ENCODE measurements around the gene RAMAC. TPM values are rescaled to one million over a fixed set of nuclear protein-coding genes. Genes with fewer than 3 reads are reported as not detected.
A peak's percentile ranks its signal among the peaks of the same experiment; 100 is the strongest.
"Not testable (repeated sequence)": the region's sequence is repeated elsewhere in the genome, so short reads cannot be mapped to it uniquely, and the experiment has no call there.

Gene RAMAC
- total RNA-seq, 1 donor: 35.0 TPM

DNA sequence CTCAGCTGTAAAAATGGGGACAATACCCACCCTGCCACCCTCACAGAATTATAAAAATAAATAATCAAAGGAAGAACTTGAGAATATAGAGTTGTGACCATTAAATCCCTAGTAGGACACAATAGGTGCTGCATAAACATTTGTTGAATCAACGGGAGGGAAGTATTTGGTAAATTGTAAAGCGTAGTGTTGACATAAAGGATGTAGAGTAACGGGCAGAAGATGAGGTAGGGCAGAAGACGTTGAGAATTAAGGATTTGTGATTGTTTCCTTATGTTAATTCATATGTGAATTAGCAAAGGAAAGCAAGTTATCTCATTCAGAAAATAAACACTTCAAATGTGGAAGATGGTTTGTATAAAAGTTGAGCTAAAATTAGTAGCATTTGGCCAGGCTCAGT is 7.1 kb downstream of the RAMAC start:
- TF ChIP-seq, protein P1, sequence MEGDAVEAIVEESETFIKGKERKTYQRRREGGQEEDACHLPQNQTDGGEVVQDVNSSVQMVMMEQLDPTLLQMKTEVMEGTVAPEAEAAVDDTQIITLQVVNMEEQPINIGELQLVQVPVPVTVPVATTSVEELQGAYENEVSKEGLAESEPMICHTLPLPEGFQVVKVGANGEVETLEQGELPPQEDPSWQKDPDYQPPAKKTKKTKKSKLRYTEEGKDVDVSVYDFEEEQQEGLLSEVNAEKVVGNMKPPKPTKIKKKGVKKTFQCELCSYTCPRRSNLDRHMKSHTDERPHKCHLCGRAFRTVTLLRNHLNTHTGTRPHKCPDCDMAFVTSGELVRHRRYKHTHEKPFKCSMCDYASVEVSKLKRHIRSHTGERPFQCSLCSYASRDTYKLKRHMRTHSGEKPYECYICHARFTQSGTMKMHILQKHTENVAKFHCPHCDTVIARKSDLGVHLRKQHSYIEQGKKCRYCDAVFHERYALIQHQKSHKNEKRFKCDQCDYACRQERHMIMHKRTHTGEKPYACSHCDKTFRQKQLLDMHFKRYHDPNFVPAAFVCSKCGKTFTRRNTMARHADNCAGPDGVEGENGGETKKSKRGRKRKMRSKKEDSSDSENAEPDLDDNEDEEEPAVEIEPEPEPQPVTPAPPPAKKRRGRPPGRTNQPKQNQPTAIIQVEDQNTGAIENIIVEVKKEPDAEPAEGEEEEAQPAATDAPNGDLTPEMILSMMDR (IDR thresholded peaks at IDR 0.05; ENCODE audit: insufficient read depth, low read depth, low read length): no peak
- no peak overlapping the region for H3K4me3 ChIP-seq (ENCODE audit: low read depth, low read length)
- no peak for DNase-seq (ENCODE audit: low read depth)

DNA sequence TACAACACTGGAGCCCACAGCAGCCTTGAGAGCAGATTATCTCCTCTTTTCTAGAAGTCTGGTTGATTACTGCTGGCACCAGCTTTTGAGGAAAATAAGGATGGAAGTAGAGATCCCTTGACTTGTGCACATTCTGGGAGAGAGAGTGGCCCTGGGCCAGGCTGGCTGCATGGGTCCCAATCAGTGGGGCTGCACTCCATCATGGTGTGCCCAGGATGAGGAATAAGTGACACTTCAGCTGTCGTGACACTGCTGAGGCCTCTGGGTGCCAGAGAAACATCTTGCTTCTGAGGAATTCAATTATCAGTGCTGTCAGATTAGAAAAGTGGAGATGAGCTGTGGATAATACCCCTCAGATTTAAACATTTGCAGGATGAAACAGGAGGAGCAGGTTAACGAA is 9.1 kb downstream of the RAMAC start:
- DNase-seq (ENCODE audit: low read depth): no peak
- TF ChIP-seq, protein P1 (IDR thresholded peaks at IDR 0.05; ENCODE audit: insufficient read depth, low read depth, low read length): no peak
- H3K4me3 ChIP-seq (ENCODE audit: low read depth, low read length): no peak overlapping the region

DNA sequence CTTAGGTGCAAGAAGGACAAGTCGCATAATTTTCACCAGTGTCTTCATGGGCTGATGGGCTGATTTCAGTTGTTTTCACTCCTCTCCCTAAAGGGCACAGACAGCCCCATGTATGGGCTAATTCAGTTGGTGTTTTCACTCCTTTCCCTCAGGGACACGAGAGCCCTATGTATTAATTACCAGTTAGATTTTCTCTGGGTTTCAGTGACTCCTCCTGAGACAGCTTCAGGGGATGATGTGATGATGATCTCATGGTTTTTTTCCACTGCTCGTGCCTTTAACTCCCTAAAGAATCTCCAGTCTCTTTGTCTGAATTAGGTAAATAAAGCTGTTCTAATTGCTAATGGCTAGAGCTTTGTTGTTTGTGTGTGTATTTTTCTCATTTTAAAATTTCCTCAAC is 9.9 kb downstream of the RAMAC start:
- peak; percentile 22 for DNase-seq (ENCODE audit: low read depth)
- H3K4me3 ChIP-seq (ENCODE audit: low read depth, low read length): no peak overlapping the region

DNA sequence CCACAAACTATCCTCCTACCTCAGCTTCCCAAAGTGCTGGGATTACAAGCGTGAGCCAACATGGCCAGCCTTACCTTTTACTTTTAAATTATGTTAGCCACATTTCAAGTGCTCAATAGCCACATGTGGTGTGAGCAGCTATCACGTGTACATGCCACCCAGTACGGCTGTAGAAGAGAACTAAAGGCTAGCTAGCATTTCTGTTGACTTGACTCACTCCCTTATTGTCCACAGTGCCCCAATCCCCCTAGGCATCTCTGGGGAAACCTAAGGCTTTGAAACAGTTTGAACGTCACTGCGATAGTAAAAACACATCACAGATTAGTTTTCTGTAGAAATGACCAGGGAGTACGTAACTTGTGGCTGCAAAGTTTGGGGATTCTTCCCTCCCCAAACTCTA is 13.4 kb downstream of the RAMAC start:
- DNase-seq (ENCODE audit: low read depth): no peak
- TF ChIP-seq, protein P1 (IDR thresholded peaks at IDR 0.05; ENCODE audit: insufficient read depth, low read depth, low read length): no peak
- no peak overlapping the region for H3K4me3 ChIP-seq (ENCODE audit: low read depth, low read length)

More for the DNA sequence above, 9.9 kb downstream of the RAMAC start:
- TF ChIP-seq, protein P1 (IDR thresholded peaks at IDR 0.05; ENCODE audit: insufficient read depth, low read depth, low read length): no peak

DNA sequence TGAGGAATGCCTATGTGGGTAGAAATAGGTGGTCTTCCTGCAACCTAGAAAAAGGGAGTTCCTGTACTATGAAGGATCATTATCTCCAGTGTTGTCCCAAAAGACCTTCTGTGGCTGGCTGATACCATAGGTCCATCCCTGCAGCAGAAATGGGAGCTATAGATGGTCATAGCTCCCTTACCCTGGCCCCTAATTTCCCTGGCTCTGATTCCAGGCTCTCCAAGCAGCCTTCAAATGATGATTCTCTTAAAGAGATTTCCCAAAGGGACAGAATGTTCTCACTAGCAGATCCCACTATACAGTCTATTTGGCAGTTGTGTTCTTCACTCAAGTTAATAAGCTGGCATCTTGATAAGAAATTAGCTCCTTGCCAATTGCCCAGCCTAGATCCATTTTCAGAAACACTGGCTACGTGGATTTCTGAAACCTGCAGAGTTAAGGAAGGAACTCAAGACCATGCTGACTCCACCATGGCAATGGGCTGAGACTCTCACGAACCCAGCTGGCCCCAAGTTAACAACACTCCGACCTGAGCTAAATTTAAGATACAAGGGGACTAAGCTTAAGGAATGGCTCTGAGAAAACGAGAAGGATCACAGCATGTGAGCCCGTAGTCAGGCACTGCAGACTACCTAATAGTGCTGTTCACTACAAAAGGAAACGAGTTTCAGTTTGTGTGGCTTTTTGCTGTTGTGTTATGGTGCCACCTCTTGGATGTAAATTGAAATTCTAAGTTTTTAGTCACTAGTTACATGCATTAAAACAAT is 14.1 kb downstream of the RAMAC start:
- TF ChIP-seq, protein P1 (IDR thresholded peaks at IDR 0.05; ENCODE audit: insufficient read depth, low read depth, low read length): peak; percentile 51
- H3K4me3 ChIP-seq (ENCODE audit: low read depth, low read length): peak overlapping the region; percentile 59
- DNase-seq (ENCODE audit: low read depth): peak; percentile 67

DNA sequence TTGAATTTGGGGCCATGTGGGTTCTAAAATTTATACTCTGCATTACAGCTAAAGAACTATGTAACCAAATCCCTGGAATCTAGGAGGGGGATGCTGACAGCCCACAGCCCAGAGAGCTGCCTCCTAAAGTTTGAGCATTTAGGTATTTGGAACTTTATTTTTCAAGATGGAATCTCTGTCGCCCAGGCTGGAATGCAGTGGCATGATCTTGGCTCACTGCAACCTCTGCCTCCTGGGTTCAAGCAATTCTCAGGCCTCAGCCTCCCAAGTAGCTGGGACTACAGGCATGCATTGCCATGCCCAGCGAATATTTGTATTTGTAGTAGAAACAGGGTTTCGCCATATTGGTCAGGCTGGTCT is 14.6 kb downstream of the RAMAC start:
- not testable (repeated sequence) for DNase-seq (ENCODE audit: low read depth); H3K4me3 ChIP-seq (ENCODE audit: low read depth, low read length)

DNA sequence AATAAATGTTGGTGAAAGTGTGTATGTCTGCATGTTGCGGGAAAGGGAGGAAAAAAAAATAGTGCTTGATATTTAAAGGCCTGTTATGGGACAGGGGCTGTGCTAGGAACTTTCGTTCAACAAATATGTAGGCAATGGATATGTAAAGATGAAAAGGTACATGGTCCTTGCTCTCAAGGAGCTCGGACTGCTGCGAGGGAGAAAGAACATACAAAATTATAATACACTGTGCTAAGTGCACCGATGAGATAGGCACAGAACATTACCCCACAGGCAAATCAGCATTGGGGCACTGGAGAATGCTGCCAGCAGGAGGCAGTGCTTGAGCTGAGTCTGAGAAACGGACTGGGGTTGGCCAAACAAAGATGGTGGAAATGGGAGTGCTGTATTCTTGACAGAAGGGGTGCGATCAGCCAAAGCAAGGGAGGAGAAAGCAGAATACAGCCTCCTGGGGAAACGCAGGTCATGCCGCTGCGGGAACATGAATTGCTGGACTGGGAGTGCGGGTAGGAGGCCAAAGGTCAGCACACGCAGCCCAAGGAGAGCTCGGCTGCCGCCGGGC is 24.8 kb downstream of the RAMAC start:
- DNase-seq (ENCODE audit: low read depth): peak; percentile 70
- H3K4me3 ChIP-seq (ENCODE audit: low read depth, low read length): peak overlapping the region; percentile 100
- TF ChIP-seq, protein P1 (IDR thresholded peaks at IDR 0.05; ENCODE audit: insufficient read depth, low read depth, low read length): peak; percentile 89

Data from fibroblast of villous mesenchyme (primary cell).